Prostate gland (tissue), 2 donors: ENCODE data around the gene ENTPD8.

ENCODE experiments used
- POLR2A ChIP-seq: fragments of 450-650 bp; IDR thresholded peaks from one replicate; pipeline ENCODE4 v1.6.1; 2016; ENCODE audit warnings: antibody characterized with exemption, mild to moderate bottlenecking
- TF ChIP-seq, protein P1 (sequence below), 4 experiments: fragments of 200-600 bp in 2 of 4; fragments of 450-650 bp in 2 of 4; sonication (generic) in 2 of 4; IDR thresholded peaks; 1 replicate in 3 of 4; 2 replicates in 1 of 4; pipeline ENCODE4 v1.5.1; 2016 to 2019; ENCODE audit warnings: antibody characterized with exemption in 4 of 4, mild to moderate bottlenecking in 2 of 4, moderate library complexity in 2 of 4

DNA sequence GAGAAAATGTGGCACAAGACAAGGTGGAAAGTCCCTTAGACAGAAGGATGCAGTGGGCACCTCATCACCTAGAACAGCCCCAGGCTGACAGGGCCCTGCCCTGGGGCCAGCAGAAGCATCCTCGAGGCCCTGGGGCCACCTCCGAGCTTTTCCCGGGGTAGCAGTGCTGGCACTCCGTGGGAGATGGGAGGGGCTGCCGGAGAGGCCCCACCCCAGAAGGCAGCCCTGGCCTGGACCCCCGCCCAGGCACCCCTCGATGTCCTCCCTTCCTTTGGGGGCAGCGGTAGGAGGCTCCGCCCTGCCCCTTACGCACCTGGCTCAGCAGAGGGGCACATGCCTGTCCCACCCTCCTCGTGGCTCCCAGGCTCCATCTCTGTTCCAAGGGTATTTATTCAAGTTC lies 35.7 kb upstream of the ENTPD8 start:
- TF ChIP-seq, protein P1, sequence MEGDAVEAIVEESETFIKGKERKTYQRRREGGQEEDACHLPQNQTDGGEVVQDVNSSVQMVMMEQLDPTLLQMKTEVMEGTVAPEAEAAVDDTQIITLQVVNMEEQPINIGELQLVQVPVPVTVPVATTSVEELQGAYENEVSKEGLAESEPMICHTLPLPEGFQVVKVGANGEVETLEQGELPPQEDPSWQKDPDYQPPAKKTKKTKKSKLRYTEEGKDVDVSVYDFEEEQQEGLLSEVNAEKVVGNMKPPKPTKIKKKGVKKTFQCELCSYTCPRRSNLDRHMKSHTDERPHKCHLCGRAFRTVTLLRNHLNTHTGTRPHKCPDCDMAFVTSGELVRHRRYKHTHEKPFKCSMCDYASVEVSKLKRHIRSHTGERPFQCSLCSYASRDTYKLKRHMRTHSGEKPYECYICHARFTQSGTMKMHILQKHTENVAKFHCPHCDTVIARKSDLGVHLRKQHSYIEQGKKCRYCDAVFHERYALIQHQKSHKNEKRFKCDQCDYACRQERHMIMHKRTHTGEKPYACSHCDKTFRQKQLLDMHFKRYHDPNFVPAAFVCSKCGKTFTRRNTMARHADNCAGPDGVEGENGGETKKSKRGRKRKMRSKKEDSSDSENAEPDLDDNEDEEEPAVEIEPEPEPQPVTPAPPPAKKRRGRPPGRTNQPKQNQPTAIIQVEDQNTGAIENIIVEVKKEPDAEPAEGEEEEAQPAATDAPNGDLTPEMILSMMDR (IDR thresholded peaks at IDR 0.05) = no peak
- TF ChIP-seq POLR2A = no peak
